Immature natural killer cell (primary cell): Measurements from ENCODE around the gene TTC27. TPM values are rescaled to one million over a fixed set of nuclear protein-coding genes. Genes with fewer than 3 reads are reported as not detected.

Experiments
- DNase-seq, 3 donors: peaks; one replicate each; pipeline ENCODE4 v3.0.0; 2022; ENCODE audit warnings: mixed read lengths in 1 of 3
- H3K27ac Mint-ChIP-seq, 6 donors: one replicate each; pipeline ENCODE4 v1.8.0; 2020; ENCODE audit warnings: mixed read lengths in 6 of 6, mild to moderate bottlenecking in 5 of 6, inconsistent platforms in 4 of 6, moderate library complexity in 3 of 6
- H3K27me3 Mint-ChIP-seq, 3 donors: one replicate each; pipeline ENCODE4 v1.8.0; 2020 to 2021; ENCODE audit warnings: low read depth in 3 of 3, mild to moderate bottlenecking in 3 of 3, mixed read lengths in 3 of 3, moderate library complexity in 3 of 3, inconsistent platforms in 1 of 3
- H3K36me3 Mint-ChIP-seq, 3 donors: one replicate each; pipeline ENCODE4 v1.8.0; 2020; ENCODE audit warnings: mixed read lengths in 3 of 3, inconsistent platforms in 2 of 3, mild to moderate bottlenecking in 2 of 3
- H3K4me1 Mint-ChIP-seq, 2 donors: one replicate each; pipeline ENCODE4 v1.8.0; 2020; ENCODE audit warnings: inconsistent platforms in 2 of 2, mild to moderate bottlenecking in 2 of 2, mixed read lengths in 2 of 2, moderate library complexity in 1 of 2
- H3K4me3 Mint-ChIP-seq, 5 donors: one replicate each; pipeline ENCODE4 v1.8.0; 2020; ENCODE audit warnings: mild to moderate bottlenecking in 5 of 5, mixed read lengths in 5 of 5, inconsistent platforms in 3 of 5, moderate library complexity in 3 of 5
- H3K9me3 Mint-ChIP-seq, 6 donors: one replicate each; pipeline ENCODE4 v1.8.0; 2020; ENCODE audit warnings: mild to moderate bottlenecking in 6 of 6, mixed read lengths in 6 of 6, inconsistent platforms in 4 of 6, moderate library complexity in 3 of 6
- polyA plus RNA-seq, 3 donors: library from polyadenylated mRNA; unstranded; fragments of 300-500 nt; fragmentation: Illumina TruSeq; gene quantifications; one replicate each; pipeline ENCODE4 v1.2.3, GENCODE V29; 2021

TTC27 gene
- 10 to 100 TPM in 2 of 3 donors, 1 to 10 TPM in 1; 6.3 to 14.4 (median 10.4) TPM for polyA plus RNA-seq

GRCh38 chr2:32627814-32628579 lies at the start of gene TTC27:
TTC27 (plus strand) TSS chr2:32628050; CDS start chr2:32628293, 243 bp downstream.
- H3K4me1 Mint-ChIP-seq, result peaks cover 24 to 33% of the 10 kb centered on the region in 2 donors
- H3K27ac Mint-ChIP-seq, result peak within 1 kb of the TSS; percentile 55 to 92 (median 86)
- H3K4me3 Mint-ChIP-seq, result peak within 1 kb of the TSS; percentile 87 to 96 (median 95)
- peak; percentile 92 for DNase-seq
- H3K27me3 Mint-ChIP-seq, result peaks cover 3 to 5% (median 4%) of the 10 kb centered on the region in 3 donors
- peaks cover 4 to 7% (median 5%) of the 10 kb centered on the region in 3 donors for H3K36me3 Mint-ChIP-seq
- H3K9me3 Mint-ChIP-seq, result no peaks in the 10 kb centered on the region

- no peak for DNase-seq
- no peak overlapping the region for H3K4me3 Mint-ChIP-seq
- peak overlapping the region; percentile 20 to 66 (median 40) for H3K27ac Mint-ChIP-seq
- H3K4me1 Mint-ChIP-seq, result peaks cover 14 to 35% of the 10 kb centered on the region in 2 donors
- H3K27me3 Mint-ChIP-seq, result no peaks in the 10 kb centered on the region
- peaks cover 0 to 11% (median 7%) of the 10 kb centered on the region in 3 donors for H3K36me3 Mint-ChIP-seq
- H3K9me3 Mint-ChIP-seq, result no peaks in the 10 kb centered on the region
Measured at GRCh38 chr2:32591669-32592463, 36.0 kb upstream of the TTC27 start.

GRCh38 chr2:32594573-32594972 lies 33.3 kb upstream of the TTC27 start:
- peak overlapping the region in 3 of 6 donors; percentile 50 to 60 (median 53) for H3K27ac Mint-ChIP-seq

GRCh38 chr2:32611366-32611765 lies 16.5 kb upstream of the TTC27 start:
- DNase-seq, result no peak
- H3K9me3 Mint-ChIP-seq, result no peaks in the 10 kb centered on the region
- H3K27ac Mint-ChIP-seq, result no peak overlapping the region

More at GRCh38 chr2:32594573-32594972, 33.3 kb upstream of the TTC27 start:
- no peaks in the 10 kb centered on the region for H3K27me3 Mint-ChIP-seq
- H3K9me3 Mint-ChIP-seq, result no peaks in the 10 kb centered on the region
- peaks cover 14 to 28% of the 10 kb centered on the region in 2 donors for H3K4me1 Mint-ChIP-seq
- no peak overlapping the region for H3K4me3 Mint-ChIP-seq
- no peak for DNase-seq
- peaks cover under 1 to 13% (median 11%) of the 10 kb centered on the region in 3 donors for H3K36me3 Mint-ChIP-seq

GRCh38 chr2:32611771-32612170 lies 16.1 kb upstream of the TTC27 start:
- H3K9me3 Mint-ChIP-seq, result no peaks in the 10 kb centered on the region
- no peak overlapping the region for H3K4me3 Mint-ChIP-seq
- H3K4me1 Mint-ChIP-seq, result no peaks in the 10 kb centered on the region
- peak overlapping the region in 2 of 6 donors; percentile 41 to 48 for H3K27ac Mint-ChIP-seq
- peaks cover 0 to 4% (median 3%) of the 10 kb centered on the region in 3 donors for H3K27me3 Mint-ChIP-seq
- DNase-seq, result no peak
- H3K36me3 Mint-ChIP-seq, result peaks cover 4 to 58% (median 25%) of the 10 kb centered on the region in 3 donors

More at GRCh38 chr2:32611366-32611765, 16.5 kb upstream of the TTC27 start:
- no peaks in the 10 kb centered on the region for H3K4me1 Mint-ChIP-seq
- peaks cover 4 to 58% (median 25%) of the 10 kb centered on the region in 3 donors for H3K36me3 Mint-ChIP-seq
- peaks cover 0 to 3% (median 3%) of the 10 kb centered on the region in 3 donors for H3K27me3 Mint-ChIP-seq
- no peak overlapping the region for H3K4me3 Mint-ChIP-seq

GRCh38 chr2:32614084-32614483 lies 13.8 kb upstream of the TTC27 start:
- H3K27ac Mint-ChIP-seq, result peak overlapping the region in 2 of 6 donors; percentile 27 to 40
- H3K4me3 Mint-ChIP-seq, result no peak overlapping the region
- peaks cover 8 to 45% (median 20%) of the 10 kb centered on the region in 3 donors for H3K36me3 Mint-ChIP-seq
- no peaks in the 10 kb centered on the region for H3K9me3 Mint-ChIP-seq
- DNase-seq, result no peak
- H3K4me1 Mint-ChIP-seq, result no peaks in the 10 kb centered on the region
- H3K27me3 Mint-ChIP-seq, result peaks cover 0 to 5% (median 3%) of the 10 kb centered on the region in 3 donors

GRCh38 chr2:32617599-32618189 lies 10.2 kb upstream of the TTC27 start:
- Mint-ChIP-seq H3K27me3 (peaks cover 0 to 8% (median 1%) of the 10 kb centered on the region in 3 donors), H3K4me3 (no peak overlapping the region), H3K27ac (peak overlapping the region in 2 of 6 donors; percentile 17 to 55), H3K36me3 (peaks cover 11 to 37% (median 16%) of the 10 kb centered on the region in 3 donors), H3K4me1 (no peaks in the 10 kb centered on the region), H3K9me3 (no peaks in the 10 kb centered on the region)
- no peak for DNase-seq

- Mint-ChIP-seq H3K4me3 (no peak overlapping the region), H3K9me3 (no peaks in the 10 kb centered on the region), H3K36me3 (peaks cover 0 to 17% (median 8%) of the 10 kb centered on the region in 3 donors), H3K27me3 (peaks cover under 1 to 8% (median 3%) of the 10 kb centered on the region in 3 donors), H3K4me1 (peaks cover 7 to 13% of the 10 kb centered on the region in 2 donors), H3K27ac (peak overlapping the region in 4 of 6 donors; percentile 2 to 70 (median 36))
- no peak for DNase-seq
Measured at GRCh38 chr2:32622570-32623310, 5.1 kb upstream of the TTC27 start.

- no peak for DNase-seq
- H3K4me3 Mint-ChIP-seq, result no peak overlapping the region
- H3K27ac Mint-ChIP-seq, result peak overlapping the region in 1 of 6 donors; percentile 69
- H3K4me1 Mint-ChIP-seq, result peaks cover 13 to 19% of the 10 kb centered on the region in 2 donors
- H3K36me3 Mint-ChIP-seq, result peaks cover 0 to 15% (median 7%) of the 10 kb centered on the region in 3 donors
- H3K9me3 Mint-ChIP-seq, result no peaks in the 10 kb centered on the region
- H3K27me3 Mint-ChIP-seq, result peaks cover 3 to 8% (median 3%) of the 10 kb centered on the region in 3 donors
Measured at GRCh38 chr2:32623311-32623706, 4.5 kb upstream of the TTC27 start.

- Mint-ChIP-seq H3K27ac (peak overlapping the region in 1 of 6 donors; percentile 38), H3K36me3 (peaks cover 0 to 8% (median 5%) of the 10 kb centered on the region in 3 donors), H3K4me1 (peaks cover 20 to 26% of the 10 kb centered on the region in 2 donors), H3K27me3 (peaks cover 3 to 8% (median 5%) of the 10 kb centered on the region in 3 donors), H3K4me3 (no peak overlapping the region), H3K9me3 (no peaks in the 10 kb centered on the region)
- no peak for DNase-seq
Measured at GRCh38 chr2:32624812-32625211, 3.0 kb upstream of the TTC27 start.

- peaks cover 0 to 14% (median 4%) of the 10 kb centered on the region in 3 donors for H3K36me3 Mint-ChIP-seq
- peaks cover 24 to 33% of the 10 kb centered on the region in 2 donors for H3K4me1 Mint-ChIP-seq
- peaks cover 3 to 5% (median 4%) of the 10 kb centered on the region in 3 donors for H3K27me3 Mint-ChIP-seq
- H3K27ac Mint-ChIP-seq, result no peak overlapping the region
- H3K4me3 Mint-ChIP-seq, result peak overlapping the region in 3 of 5 donors; percentile 95 to 96 (median 95)
- no peak for DNase-seq
- no peaks in the 10 kb centered on the region for H3K9me3 Mint-ChIP-seq
Measured at GRCh38 chr2:32626639-32627221, 1.1 kb upstream of the TTC27 start.

- H3K27ac Mint-ChIP-seq, result peak overlapping the region; percentile 55 to 92 (median 86)
- H3K27me3 Mint-ChIP-seq, result peaks cover 3 to 5% (median 4%) of the 10 kb centered on the region in 3 donors
- DNase-seq, result no peak
- H3K9me3 Mint-ChIP-seq, result no peaks in the 10 kb centered on the region
- peaks cover 24 to 33% of the 10 kb centered on the region in 2 donors for H3K4me1 Mint-ChIP-seq
- H3K36me3 Mint-ChIP-seq, result peaks cover 4 to 12% (median 5%) of the 10 kb centered on the region in 3 donors
- H3K4me3 Mint-ChIP-seq, result peak overlapping the region; percentile 87 to 96 (median 95)
Measured at GRCh38 chr2:32627441-32627813, 423 bp upstream of the TTC27 start.
